Right ventricle myocardium superior (tissue), 1 donor: ENCODE measurements around the gene FAM135A. TPM values are rescaled to one million over a fixed set of nuclear protein-coding genes. Genes with fewer than 3 reads are reported as not detected.
"Not testable (repeated sequence)": the region's sequence is repeated elsewhere in the genome, so short reads cannot be mapped to it uniquely, and the experiment has no call there.

Experiments used
- ATAC-seq: fragments of 200-7000 bp; cut with Tn5 transposase; one replicate; pipeline ENCODE4 v1.9.1; 2020; ENCODE audit warnings: mild to moderate bottlenecking; ENCODE audit not compliant: poor library complexity
- DNase-seq: peaks from one replicate; pipeline ENCODE4 v3.0.0-alpha.2; 2020
- intact Hi-C: fragments of 100-400 bp; cut with DNase I; formaldehyde crosslinking; loops from one replicate; pipeline ENCODE4 v1.11.2; 2022
- total RNA-seq: library from RNA; stranded (reverse); fragmentation: NEBNext Ultra II Directional; extraction: Animal tissue kit (Norgen Biotek cat#: 25700); gene quantifications from one replicate; pipeline ENCODE4 v1.2.1, GENCODE V29; 2021
- donor health status: DM: no; HTN: yes; CAD: no; lungs with severe emphysema.

FAM135A gene
- total RNA-seq, 1 donor from 2014 or later = 14.3 TPM

DNA sequence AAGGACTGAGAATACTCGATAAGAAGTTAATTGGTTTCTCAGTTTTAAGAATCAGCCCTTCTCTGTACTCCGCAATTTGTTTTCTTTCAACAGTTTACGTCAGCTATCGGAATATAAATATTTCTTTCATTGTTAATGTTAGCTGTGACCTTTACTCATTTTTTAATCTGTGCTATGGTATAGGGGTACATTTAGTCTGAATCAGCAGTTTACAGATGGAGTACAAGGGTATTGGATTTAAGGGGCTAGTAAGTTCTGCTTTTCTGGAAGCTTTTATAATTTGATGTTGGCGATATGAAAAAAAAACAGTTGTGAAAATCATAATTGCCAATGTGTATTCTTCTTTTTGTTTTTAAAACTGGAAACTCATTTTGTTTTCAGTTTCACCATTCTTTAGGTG lies 23.0 kb downstream of the FAM135A start:
- intact Hi-C loops = no loop called here
- ATAC-seq = no peak
- no peak for DNase-seq

GRCh38 chr6:70445001-70445400 lies 31.7 kb downstream of the FAM135A start:
- intact Hi-C loops = no loop called here
- ATAC-seq (no peak), DNase-seq (no peak)

GRCh38 chr6:70447343-70448070 lies 34.2 kb downstream of the FAM135A start:
- intact Hi-C loops, ATAC-seq, DNase-seq: not testable (repeated sequence)

GRCh38 chr6:70453899-70454298 lies 40.6 kb downstream of the FAM135A start:
- ATAC-seq, intact Hi-C loops, DNase-seq: not testable (repeated sequence)

DNA sequence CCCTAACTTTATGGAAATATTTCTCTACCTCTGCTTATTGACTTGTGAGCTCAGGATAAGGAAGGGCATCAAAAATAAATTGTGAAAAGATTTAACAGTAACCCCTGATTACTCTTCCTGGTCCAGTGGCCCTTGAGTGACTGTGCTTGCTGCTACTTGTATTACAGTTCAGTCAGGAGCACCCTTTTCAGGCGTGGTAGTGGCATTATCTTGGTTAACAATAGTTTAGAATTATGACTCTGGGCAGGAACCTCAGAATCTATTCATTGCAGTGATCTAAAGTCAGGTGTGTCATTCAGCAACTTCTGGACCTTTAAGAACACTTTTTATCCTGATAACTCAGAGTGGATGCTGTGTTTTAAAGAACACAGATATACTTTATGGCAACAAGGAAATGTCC lies 43.4 kb downstream of the FAM135A start:
- ATAC-seq (no peak), DNase-seq (no peak)
- intact Hi-C loops = no loop called here

- DNase-seq (no peak), ATAC-seq (no peak)
- intact Hi-C loops = no loop called here
Measured at GRCh38 chr6:70459235-70459634, 45.9 kb downstream of the FAM135A start.

DNA sequence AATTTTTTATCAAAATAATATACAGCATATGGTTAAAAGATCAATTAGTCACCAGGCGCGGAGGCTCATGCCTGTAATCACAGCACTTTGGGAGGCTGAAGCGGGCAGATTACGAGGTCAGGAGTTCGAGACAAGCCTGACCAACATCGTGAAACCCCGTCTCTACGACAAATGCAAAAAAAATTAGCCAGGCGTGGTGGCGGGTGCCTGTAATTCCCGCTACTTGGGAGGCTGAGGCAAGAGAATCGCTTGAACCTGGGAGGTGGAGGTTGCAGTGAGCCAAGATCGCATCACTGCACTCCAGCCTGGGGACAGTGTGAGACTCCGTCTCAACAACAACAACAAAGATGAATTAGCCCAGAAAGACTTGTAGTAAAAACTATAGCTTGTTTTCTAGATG lies 46.4 kb downstream of the FAM135A start:
- intact Hi-C loops, DNase-seq, ATAC-seq: not testable (repeated sequence)

GRCh38 chr6:70470016-70470415 lies 56.7 kb downstream of the FAM135A start:
- no peak for DNase-seq
- intact Hi-C loops = no loop called here
- ATAC-seq = no peak

DNA sequence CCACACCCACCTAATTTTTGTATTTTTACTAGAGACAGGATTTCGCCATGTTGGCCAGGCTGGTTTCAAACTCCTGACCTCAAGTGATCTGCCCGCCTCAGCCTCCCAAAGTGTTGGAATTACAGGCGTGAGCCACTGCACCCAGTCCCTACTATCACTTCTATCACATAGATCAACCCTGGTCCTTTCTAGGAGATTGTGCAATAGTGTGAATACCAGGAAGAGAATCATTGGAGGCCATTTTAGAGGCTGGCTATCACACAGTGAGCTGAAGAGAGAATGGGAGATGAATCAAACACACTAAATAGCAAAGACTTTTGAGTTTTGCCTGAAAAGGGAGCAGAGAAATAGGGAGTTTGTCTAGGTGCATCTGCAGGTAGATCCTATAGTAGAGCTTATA lies 57.2 kb downstream of the FAM135A start:
- ATAC-seq, DNase-seq, intact Hi-C loops: not testable (repeated sequence)

DNA sequence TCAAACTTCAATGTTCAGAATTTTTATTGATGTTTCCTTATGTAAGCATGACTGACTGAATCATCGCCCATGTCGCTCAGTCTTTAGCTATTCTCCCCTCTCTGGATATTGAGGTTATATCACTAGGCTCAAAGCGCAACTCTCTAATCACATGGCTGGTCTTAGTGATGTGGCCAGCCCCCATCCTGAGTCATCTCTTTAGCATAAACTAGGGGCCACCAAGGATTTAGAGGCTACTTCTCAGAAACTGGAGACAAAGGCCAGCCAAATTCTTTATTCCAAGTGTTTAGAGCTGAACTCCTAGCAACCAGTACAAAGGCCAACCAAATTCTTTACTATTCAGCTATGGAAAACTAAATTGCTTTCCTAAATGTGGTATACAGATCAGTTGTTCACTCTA lies 61.4 kb downstream of the FAM135A start:
- DNase-seq (no peak), ATAC-seq (no peak)
- intact Hi-C loops = no loop called here

- ATAC-seq = no peak
- intact Hi-C loops = no loop called here
Measured at GRCh38 chr6:70479236-70479635, 65.9 kb downstream of the FAM135A start.

GRCh38 chr6:70486638-70487037 lies 73.3 kb downstream of the FAM135A start:
- ATAC-seq, intact Hi-C loops, DNase-seq: not testable (repeated sequence)

More at GRCh38 chr6:70479236-70479635, 65.9 kb downstream of the FAM135A start:
- DNase-seq = no peak

DNA sequence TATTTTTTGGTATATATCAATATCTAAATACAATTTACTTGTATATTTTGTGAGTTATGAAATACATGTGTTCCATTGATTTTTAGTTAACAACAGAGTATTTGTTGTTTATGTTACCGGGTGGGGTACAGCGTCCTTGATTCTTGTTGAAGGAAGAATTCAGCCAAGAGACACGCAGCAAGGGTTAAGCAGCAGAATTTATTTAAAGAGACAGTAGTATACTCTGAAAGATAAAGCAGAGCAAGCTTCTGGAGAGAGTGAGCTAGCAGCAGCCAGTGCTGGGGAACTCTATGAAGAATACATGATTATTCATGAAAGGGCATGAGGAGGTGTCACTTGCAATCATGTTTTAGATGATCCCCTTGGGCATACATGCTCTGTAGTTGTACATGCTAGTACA lies 76.1 kb downstream of the FAM135A start:
- ATAC-seq (no peak), DNase-seq (no peak)
- intact Hi-C loops = no loop called here

- ATAC-seq (no peak), DNase-seq (no peak)
- intact Hi-C loops = no loop called here
Measured at GRCh38 chr6:70494833-70495232, 81.5 kb downstream of the FAM135A start.

- intact Hi-C loops, DNase-seq, ATAC-seq: not testable (repeated sequence)
Measured at GRCh38 chr6:70495790-70496189, 82.5 kb downstream of the FAM135A start.

GRCh38 chr6:70502484-70502883 lies 89.2 kb downstream of the FAM135A start:
- intact Hi-C loops = no loop called here
- ATAC-seq (no peak), DNase-seq (no peak)

DNA sequence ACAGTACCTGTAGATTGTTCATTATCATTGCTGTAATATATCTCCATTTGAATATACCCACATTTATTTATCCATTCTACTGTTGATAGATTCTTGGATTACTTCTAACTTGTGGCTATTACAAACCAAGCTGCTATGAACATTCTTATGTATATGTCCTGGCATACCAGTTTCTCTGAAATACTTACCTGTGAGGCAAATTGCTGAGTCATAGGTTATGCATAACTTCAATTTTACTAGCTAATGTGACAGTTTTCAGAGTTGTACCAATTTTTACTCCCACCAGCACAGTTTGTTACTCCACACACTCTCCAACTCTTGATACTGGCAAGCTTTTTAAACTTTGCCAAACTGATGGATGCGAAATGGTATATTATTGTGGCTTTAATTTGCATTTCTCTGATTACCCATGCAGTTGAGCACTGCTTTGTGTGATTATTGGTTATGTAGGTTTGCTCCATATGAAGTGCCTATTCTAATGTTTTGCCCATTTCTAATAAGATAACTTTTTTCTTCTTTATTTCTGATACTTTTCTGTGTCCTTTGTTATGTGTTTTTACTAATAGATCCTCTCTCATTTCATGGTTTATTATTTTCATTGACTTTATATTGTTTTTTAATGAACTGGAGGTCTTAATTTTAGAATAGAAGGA lies 90.6 kb downstream of the FAM135A start:
- intact Hi-C loops = no loop called here
- DNase-seq (no peak), ATAC-seq (no peak)

GRCh38 chr6:70506321-70506720 lies 93.0 kb downstream of the FAM135A start:
- ATAC-seq (no peak), DNase-seq (no peak)
- intact Hi-C loops = no loop called here

GRCh38 chr6:70507161-70507560 lies 93.9 kb downstream of the FAM135A start:
- ATAC-seq (no peak), DNase-seq (no peak)
- intact Hi-C loops = no loop called here

GRCh38 chr6:70508953-70509352 lies 95.6 kb downstream of the FAM135A start:
- ATAC-seq = no peak
- intact Hi-C loops = no loop called here
- DNase-seq = no peak
